GM21717 (cell line): Measurements from ENCODE around the gene RNF40.

ENCODE experiments used
- ATAC-seq: cut with Tn5 transposase; IDR thresholded peaks from one replicate; pipeline ENCODE4 v1.9.1; 2021; ENCODE audit warnings: mild to moderate bottlenecking, moderate library complexity; ENCODE audit not compliant: unreplicated experiment

Gene RNF40

GRCh38 chr16:30740364-30741251, 21.5 kb upstream of the RNF40 start:
- no peak for ATAC-seq

- no peak for ATAC-seq
These were observed 20.6 kb upstream of the RNF40 start for GRCh38 chr16:30741461-30741914.

- ATAC-seq = no peak
These were observed 18.4 kb upstream of the RNF40 start for GRCh38 chr16:30743716-30744115.

GRCh38 chr16:30744183-30744582, 17.9 kb upstream of the RNF40 start:
- ATAC-seq = no peak

- no peak for ATAC-seq
These were observed 17.0 kb upstream of the RNF40 start for GRCh38 chr16:30745082-30745481.

GRCh38 chr16:30746638-30747175, 15.4 kb upstream of the RNF40 start:
- ATAC-seq = no peak

- no peak for ATAC-seq
These were observed 14.8 kb upstream of the RNF40 start for GRCh38 chr16:30747331-30747730.

GRCh38 chr16:30747799-30748633, 14.1 kb upstream of the RNF40 start, which contains the start of gene PHKG2:
Gene PHKG2 (plus strand): TSS chr16:30748425. CDS start chr16:30748821, 396 bp downstream.
- peak; percentile 89 for ATAC-seq

GRCh38 chr16:30748634-30749445, 13.3 kb upstream of the RNF40 start:
- peak; percentile 14 for ATAC-seq

GRCh38 chr16:30750201-30750600, 11.9 kb upstream of the RNF40 start:
- ATAC-seq = no peak

- no peak for ATAC-seq
These were observed 11.2 kb upstream of the RNF40 start for GRCh38 chr16:30750876-30751465.

- ATAC-seq = no peak
These were observed 8.5 kb upstream of the RNF40 start for GRCh38 chr16:30753596-30753995.

- no peak for ATAC-seq
These were observed 6.0 kb upstream of the RNF40 start for GRCh38 chr16:30755955-30756780.

GRCh38 chr16:30756781-30757100, 5.4 kb upstream of the RNF40 start:
- no peak for ATAC-seq

- no peak for ATAC-seq
These were observed 4.8 kb upstream of the RNF40 start for GRCh38 chr16:30757316-30757715.

GRCh38 chr16:30758988-30759491, 3.1 kb upstream of the RNF40 start:
- ATAC-seq = no peak

- ATAC-seq = no peak
These were observed 2.0 kb upstream of the RNF40 start for GRCh38 chr16:30760001-30760559.

- no peak for ATAC-seq
These were observed 1.3 kb upstream of the RNF40 start for GRCh38 chr16:30760577-30761426.
